Stimulated activated CD4-positive, alpha-beta T cell treated with anti-CD3 and anti-CD28 coated beads, Interleukin-12 subunit alpha, Interleukin-12 subunit beta, amount 100 ng/mL, for 48 hours (primary cell): ENCODE data around the gene MEAF6.

ENCODE experiments used
- DNase-seq, 3 donors: peaks; one replicate each; pipeline ENCODE4 v3.0.0-alpha.2; 2020; ENCODE audit warnings: low read depth in 2 of 3, low spot score in 1 of 3

Gene MEAF6

DNA sequence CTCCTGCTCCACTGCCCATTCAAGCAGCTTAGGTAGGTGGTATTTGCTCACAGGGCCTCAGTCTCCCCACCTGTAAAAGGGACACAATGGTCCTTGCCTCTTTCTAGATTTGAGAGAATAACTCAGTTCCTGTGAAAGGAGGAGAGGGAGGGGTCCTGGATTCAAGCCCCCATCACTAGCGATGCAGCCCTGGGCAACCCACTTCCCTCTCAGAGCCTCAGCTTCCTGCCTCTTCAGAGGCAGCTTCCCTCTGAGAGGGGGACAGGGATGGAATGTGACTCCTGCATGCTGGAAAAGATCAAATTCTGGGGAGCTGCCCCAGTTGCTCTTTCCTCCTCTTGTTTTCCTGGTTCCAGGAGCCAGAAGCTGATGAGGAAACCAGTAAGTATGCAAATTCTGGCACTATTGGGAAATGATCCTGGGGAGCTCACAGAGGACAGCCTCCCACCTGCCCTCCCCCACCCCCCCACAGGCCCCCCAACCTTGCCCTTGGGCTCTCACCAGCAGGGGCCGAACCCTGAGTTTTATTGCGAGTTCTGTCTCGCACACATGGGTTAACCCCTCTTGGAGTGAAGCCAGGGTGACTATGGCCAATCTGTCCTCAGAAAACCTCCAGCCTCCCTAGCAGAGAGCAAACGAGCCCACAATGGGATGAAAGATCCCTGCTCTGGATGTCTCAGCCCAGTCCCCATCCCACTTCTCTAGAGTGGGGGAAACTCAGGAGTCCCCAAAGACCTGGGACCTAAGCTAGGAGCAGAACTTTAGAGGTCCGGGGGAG, 28.5 kb downstream of the MEAF6 start:
- DNase-seq = no peak

DNA sequence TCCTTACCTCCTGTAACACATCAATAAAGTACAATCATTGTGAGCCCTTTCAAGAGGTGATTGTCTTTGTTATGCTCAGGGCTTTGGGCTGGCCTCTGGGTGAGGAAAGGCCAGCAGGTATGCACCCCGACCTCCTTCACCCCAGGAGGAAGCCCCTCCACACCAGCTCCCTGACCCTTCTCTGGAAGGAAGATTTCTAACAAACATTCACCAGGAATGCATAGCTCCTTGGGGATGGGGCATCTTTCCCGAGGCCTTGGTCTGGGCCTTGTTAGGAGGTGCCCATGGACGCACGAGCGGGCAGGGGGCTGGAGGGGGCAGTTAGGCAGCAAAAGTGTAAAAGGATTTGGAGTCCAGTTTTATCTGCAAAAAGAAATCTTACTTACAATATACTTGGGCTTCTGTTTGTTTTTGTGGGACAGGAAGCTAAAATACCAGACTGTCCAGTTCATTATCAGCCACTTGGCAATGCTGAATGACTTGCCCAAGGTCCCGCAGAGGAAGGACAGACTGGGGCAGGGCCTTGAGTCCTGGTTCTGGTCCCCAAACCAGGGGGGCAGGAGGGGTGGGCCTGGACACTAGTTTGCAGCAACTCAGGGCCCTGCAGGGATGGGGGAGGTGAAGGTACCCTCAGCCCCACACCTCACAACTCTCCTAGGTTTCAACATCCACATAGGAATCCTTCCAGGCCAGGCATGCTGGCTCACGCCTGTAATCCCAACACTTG, 30.1 kb downstream of the MEAF6 start:
- DNase-seq = no peak

- DNase-seq = no peak
These were observed 30.8 kb downstream of the MEAF6 start for GRCh38 chr1:37483785-37484184.

- no peak for DNase-seq
These were observed 31.5 kb downstream of the MEAF6 start for GRCh38 chr1:37482796-37483744.

DNA sequence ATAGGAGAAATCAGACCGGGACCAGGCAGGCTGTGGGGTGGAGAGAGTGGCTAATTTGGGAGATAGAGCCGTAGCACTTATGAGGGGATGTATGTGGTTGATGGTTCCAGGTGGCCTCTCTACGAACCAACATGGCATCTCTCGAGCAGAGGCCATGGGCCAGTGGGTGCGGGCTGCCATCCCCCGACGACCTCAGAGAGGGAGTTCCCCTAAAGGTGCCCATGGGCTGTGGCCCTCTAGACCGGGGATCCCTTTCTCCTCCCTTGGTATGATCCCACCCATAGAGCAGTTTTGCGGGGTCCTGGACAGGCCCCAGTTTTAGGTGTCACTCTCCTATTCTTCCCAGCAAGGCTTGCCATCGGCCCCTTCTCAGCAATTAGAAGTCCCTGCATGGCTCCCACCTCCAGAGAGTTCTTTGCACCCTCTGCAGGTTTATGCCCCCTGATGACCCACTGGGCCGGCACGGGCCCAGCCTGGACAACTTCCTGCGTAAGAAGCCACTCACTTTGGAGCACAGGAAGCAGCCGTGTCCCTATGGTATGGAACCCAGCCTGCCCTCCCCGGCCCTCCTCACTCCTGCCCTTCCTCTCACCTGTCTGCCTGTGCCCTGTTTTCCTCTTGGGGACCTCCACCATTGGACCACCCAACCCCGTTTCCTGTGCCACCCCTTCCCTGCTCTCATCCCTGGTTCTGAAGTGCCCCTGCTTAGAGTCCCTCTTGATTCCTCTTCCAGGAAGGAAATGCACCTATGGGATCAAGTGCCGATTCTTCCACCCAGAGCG, 32.4 kb downstream of the MEAF6 start:
- no peak for DNase-seq

DNA sequence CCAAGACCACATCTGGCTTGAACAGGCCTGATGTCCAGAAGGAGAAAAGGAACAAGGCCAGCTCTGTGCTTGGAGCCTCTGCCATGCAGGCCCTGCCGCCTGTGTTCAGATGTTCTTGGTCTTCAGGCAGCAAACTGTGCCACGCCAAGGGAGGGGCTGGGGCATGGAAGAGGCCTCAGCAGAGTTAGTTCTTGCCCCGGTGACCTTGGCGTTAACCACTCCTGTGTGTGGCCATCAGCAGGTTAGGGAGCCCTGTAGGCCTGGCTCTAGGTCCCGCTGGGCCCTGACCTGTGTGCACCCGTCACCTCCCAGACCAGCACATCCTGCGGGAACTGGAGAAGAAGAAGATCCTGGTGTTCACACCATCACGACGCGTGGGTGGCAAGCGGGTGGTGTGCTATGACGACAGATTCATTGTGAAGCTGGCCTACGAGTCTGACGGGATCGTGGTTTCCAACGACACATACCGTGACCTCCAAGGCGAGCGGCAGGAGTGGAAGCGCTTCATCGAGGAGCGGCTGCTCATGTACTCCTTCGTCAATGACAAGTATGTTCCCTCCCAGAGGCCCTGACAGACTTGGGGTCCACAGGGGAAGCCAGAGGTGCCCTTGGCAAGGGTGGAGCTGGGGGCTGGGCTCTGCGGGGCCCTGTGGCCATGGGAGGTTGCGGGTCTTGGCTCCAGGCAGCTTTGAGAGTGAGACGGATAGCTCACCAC, 33.1 kb downstream of the MEAF6 start:
- DNase-seq = peak in 2 of 3 donors; percentile 40

DNA sequence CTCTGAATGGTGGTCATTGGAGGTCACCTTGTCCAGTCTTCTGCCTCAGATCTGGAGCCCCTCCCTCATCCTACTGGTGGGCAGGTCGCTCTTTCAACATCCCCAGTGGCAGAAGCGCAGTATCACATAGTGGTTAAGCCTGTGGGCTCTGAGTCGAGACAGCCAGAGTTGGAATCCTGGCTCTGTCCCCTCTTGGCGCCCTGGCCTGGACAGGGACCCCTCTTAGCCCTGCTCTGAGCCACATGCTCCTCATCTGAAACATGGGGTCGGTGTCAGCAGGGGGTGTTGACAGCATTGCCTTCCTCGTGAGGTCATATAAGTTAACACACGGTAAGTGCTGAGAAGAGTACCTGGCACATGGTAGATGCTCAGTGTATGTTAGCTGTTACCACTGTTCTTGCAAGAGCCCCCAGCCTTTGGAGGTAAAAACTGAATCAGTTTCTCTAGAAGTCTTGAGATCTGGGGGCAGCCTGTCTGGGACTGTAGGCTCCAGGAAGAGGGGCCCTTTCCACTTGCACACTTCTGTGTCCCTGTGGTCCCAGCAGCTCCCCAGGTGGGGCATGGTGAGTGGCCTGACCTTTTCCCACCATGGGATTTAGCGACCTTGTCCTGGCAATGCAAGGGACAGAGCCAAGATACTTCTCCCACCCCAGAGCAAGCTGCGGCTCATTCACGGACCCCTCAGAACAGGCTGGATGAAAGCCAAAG, 33.8 kb downstream of the MEAF6 start:
- no peak for DNase-seq

DNA sequence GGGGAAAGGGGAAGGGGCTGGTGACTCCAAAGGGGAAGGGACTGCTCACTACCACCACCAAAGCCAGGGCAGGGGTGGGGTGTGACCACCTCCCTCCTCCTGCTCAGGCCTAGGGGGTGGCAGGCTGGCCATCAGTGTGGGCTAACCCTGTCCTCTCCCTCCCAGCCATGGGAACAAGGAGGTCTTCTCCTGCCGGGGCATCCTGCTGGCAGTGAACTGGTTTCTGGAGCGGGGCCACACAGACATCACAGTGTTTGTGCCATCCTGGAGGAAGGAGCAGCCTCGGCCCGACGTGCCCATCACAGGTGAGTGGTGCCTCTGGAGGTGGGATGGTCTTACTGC, 34.5 kb downstream of the MEAF6 start:
- no peak for DNase-seq

GRCh38 chr1:37479255-37480124, 35.1 kb downstream of the MEAF6 start:
- DNase-seq = peak; percentile 88

GRCh38 chr1:37478890-37479254, 35.7 kb downstream of the MEAF6 start:
- DNase-seq = peak in 1 of 3 donors; percentile 28

DNA sequence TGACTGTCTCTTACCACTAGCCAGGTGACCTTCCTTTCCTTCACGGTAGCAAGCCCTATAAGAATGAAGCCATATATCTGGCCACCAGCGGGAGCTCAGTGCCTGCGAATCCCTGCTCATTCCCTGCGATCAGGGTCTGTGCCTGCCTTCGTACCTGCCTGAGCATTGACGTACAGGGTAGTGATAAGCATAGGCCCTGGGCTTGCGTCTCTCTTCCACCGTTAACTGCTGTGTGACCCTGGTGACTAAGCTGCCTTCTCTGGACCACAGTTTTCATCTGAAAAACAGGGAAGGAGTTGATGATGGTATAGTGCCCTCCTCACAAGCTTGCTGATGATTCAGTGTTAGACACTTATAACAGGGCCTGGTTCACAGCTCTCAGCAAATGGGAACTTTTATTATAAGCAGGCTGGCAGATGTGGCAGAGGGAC, 36.1 kb downstream of the MEAF6 start:
- DNase-seq = peak in 2 of 3 donors; percentile 34 to 44

DNA sequence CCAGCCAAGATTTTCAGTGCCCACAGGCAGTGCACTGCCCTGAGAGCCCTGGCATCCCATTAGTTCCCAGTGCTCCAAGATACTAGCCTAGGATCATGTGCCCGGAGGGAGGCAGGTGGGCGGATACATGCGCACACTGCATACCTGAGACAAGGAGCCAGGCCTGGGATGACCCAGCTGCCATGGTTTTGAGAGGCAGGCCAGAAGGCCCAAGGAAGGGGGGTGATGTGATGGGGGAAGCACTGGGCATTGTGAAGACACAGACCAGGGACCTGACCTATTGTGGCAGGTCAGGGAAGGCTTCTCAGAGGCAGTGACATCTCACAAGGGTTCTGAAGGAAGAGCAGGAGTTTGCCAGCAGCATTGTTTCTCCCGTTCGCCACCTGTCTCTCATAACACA, 36.6 kb downstream of the MEAF6 start:
- no peak for DNase-seq

- DNase-seq = peak; percentile 62 to 79 (median 72)
These were observed 37.2 kb downstream of the MEAF6 start for GRCh38 chr1:37477198-37477931.

- DNase-seq = no peak
These were observed 37.9 kb downstream of the MEAF6 start for GRCh38 chr1:37476460-37477197.

DNA sequence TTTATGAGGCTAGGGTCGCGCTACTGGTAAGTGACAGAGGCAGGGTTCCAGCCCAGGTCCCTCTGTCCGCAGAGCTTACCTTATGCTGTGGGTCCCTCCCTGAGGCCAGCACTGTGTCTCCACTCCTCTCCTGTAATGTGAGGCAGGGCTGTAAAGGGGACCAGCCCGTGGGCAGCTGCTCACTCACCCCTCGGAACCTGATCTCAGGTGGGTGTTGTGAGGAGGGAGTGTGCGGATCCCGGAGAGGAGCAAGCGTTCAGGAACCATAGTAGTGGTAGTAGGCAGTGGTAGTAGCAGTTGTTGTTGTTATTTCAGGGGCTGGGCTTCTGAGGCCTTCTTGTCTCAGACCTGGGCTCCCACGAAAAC, 38.5 kb downstream of the MEAF6 start:
- no peak for DNase-seq

DNA sequence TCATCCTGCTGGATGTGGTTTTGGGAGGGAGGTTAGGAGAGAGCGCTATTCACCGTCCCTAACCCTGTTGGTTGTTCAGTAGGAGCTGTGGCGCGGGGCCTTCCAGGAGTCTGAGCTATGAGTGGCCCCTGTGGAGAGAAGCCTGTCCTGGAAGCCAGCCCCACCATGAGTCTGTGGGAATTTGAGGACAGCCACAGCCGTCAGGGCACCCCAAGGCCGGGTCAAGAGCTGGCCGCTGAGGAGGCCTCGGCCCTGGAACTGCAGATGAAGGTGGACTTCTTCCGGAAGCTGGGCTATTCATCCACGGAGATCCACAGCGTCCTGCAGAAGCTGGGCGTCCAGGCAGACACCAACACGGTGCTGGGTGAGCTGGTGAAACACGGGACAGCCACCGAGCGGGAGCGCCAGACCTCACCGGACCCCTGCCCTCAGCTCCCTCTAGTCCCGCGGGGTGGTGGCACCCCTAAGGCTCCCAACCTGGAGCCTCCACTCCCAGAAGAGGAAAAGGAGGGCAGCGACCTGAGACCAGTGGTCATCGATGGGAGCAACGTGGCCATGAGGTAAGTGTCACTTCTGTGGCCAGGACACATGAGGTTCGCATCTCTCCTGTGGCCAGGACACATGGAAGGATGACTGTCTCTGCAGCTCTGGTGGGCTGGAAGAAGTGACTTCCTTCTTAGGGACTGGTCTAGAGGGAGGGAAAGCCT, 39.0 kb downstream of the MEAF6 start:
- DNase-seq = no peak
